IMR-90 (cell line): ENCODE results near the gene CYSLTR2. TPM values are rescaled to one million over a fixed set of nuclear protein-coding genes. Genes with fewer than 3 reads are reported as not detected.

Experiments used
- ATAC-seq: fragments of 200-7000 bp; cut with Tn5 transposase; 2 replicates; pipeline ENCODE4 v1.9.1; 2020; ENCODE audit warnings: low read depth, mild to moderate bottlenecking, moderate library complexity
- BruUV-seq: library from RNA; stranded (reverse); fragments of 400-500 nt; replicated peaks from 2 replicates; lab custom pipeline; 2021; lab: Mats Ljungman, UMichigan
- CTCF ChIA-PET: fragments of 300-600 bp; formaldehyde crosslinking; extraction: SDS; loops from one replicate; lab custom pipeline; 2021; ENCODE audit warnings: antibody characterized with exemption; lab: Yijun Ruan, JAX
- POLR2A ChIA-PET: fragments of 300-600 bp; sonication (Branson Sonifier 250); formaldehyde crosslinking; loops from one replicate; lab custom pipeline; 2022; ENCODE audit warnings: antibody characterized with exemption; ENCODE audit not compliant: unreplicated experiment; lab: Charles Lee
- DNase-seq: peaks from one replicate; pipeline ENCODE4 v3.0.0; 2013
- H2AFZ ChIP-seq: replicated peaks from 2 replicates; pipeline ENCODE3; 2013; ENCODE audit warnings: low read length, mild to moderate bottlenecking; ENCODE audit not compliant: poor library complexity
- H2AK5ac ChIP-seq: 2 replicates; pipeline ENCODE4 v1.6.1; 2013; ENCODE audit warnings: low read depth, low read length, inconsistent platforms
- H2AK9ac ChIP-seq: replicated peaks from 2 replicates; pipeline ENCODE3; 2013; ENCODE audit warnings: mild to moderate bottlenecking, low read depth, low read length, moderate library complexity; ENCODE audit not compliant: poor library complexity
- H2BK120ac ChIP-seq: 2 replicates; pipeline ENCODE4 v1.6.1; 2013; ENCODE audit warnings: low read depth, low read length, inconsistent platforms
- H2BK15ac ChIP-seq: 3 replicates; pipeline ENCODE4 v1.6.1; 2013; ENCODE audit warnings: low read depth, low read length, inconsistent platforms
- H2BK20ac ChIP-seq: 2 replicates; pipeline ENCODE4 v1.6.1; 2013; ENCODE audit warnings: low read depth, mild to moderate bottlenecking, inconsistent platforms, low read length, moderate library complexity
- H2BK5ac ChIP-seq: 2 replicates; pipeline ENCODE4 v1.6.1; 2013; ENCODE audit warnings: mild to moderate bottlenecking, low read depth, low read length, inconsistent platforms; ENCODE audit not compliant: poor library complexity, severe bottlenecking
- H3K14ac ChIP-seq: replicated peaks from 2 replicates; pipeline ENCODE4 v1.6.1; 2013; ENCODE audit warnings: low read depth, low read length, inconsistent platforms
- H3K18ac ChIP-seq: 2 replicates; pipeline ENCODE4 v1.6.1; 2013; ENCODE audit warnings: low read depth, low read length, control low read depth
- H3K23ac ChIP-seq: 2 replicates; pipeline ENCODE4 v1.6.1; 2013; ENCODE audit warnings: low read depth, low read length, inconsistent platforms
- H3K27ac ChIP-seq: 2 replicates; pipeline ENCODE4 v1.5.1; 2013; ENCODE audit warnings: mild to moderate bottlenecking, control low read depth, low read length; ENCODE audit not compliant: insufficient read depth
- H3K27me3 ChIP-seq: 2 replicates; pipeline ENCODE4 v1.6.1; 2013; ENCODE audit warnings: low read length; ENCODE audit not compliant: control insufficient read depth, insufficient read depth
- H3K36me3 ChIP-seq: 2 replicates; pipeline ENCODE4 v1.6.1; 2013; ENCODE audit warnings: low read length, mixed read lengths; ENCODE audit not compliant: control insufficient read depth, insufficient read depth
- H3K4ac ChIP-seq: 2 replicates; pipeline ENCODE4 v1.6.1; 2013; ENCODE audit warnings: low read depth, low read length, inconsistent platforms
- H3K4me1 ChIP-seq: 2 replicates; pipeline ENCODE4 v1.6.1; 2013; ENCODE audit warnings: low read length, mixed read lengths; ENCODE audit not compliant: control insufficient read depth, insufficient read depth
- H3K4me2 ChIP-seq: 2 replicates; pipeline ENCODE4 v1.6.1; 2013; ENCODE audit warnings: low read depth, mild to moderate bottlenecking, control low read depth, low read length, moderate library complexity
- H3K4me3 ChIP-seq: 2 replicates; pipeline ENCODE4 v1.5.1; 2013; ENCODE audit warnings: low read depth, mild to moderate bottlenecking, control low read depth, low read length, moderate library complexity; ENCODE audit not compliant: insufficient read depth
- H3K56ac ChIP-seq: 2 replicates; pipeline ENCODE4 v1.6.1; 2013; ENCODE audit warnings: low read length, inconsistent platforms; ENCODE audit not compliant: insufficient read depth; ENCODE audit errors: extremely low read depth
- H3K79me1 ChIP-seq, 2 experiments: 2 replicates each; pipeline ENCODE4 v1.6.1; 2013; ENCODE audit warnings: low read length in 2 of 2, inconsistent platforms in 1 of 2, low read depth in 1 of 2
- H3K9ac ChIP-seq: 2 replicates; pipeline ENCODE4 v1.6.1; 2013; ENCODE audit warnings: low read depth, low read length, control low read depth
- H3K9me1 ChIP-seq: 2 replicates; pipeline ENCODE4 v1.6.1; 2013; ENCODE audit warnings: low read length, inconsistent platforms; ENCODE audit not compliant: insufficient read depth
- H3K9me3 ChIP-seq: 2 replicates; pipeline ENCODE4 v1.6.1; 2013; ENCODE audit warnings: low read length; ENCODE audit not compliant: control insufficient read depth, insufficient read depth
- H4K20me1 ChIP-seq: 2 replicates; pipeline ENCODE4 v1.6.1; 2013; ENCODE audit warnings: low read length, inconsistent platforms; ENCODE audit not compliant: insufficient read depth
- H4K5ac ChIP-seq: 2 replicates; pipeline ENCODE4 v1.6.1; 2013; ENCODE audit warnings: mild to moderate bottlenecking, low read depth, low read length, control low read depth
- H4K8ac ChIP-seq, 2 experiments: 2 replicates each; pipeline ENCODE4 v1.6.1; 2013; ENCODE audit warnings: low read depth in 2 of 2, low read length in 2 of 2, control low read depth in 1 of 2, inconsistent platforms in 1 of 2
- H4K91ac ChIP-seq: 2 replicates; pipeline ENCODE4 v1.6.1; 2013; ENCODE audit warnings: low read depth, low read length, inconsistent platforms; ENCODE audit not compliant: insufficient read depth
- BHLHE40 ChIP-seq: fragments of 150-350 bp; IDR thresholded peaks from 2 replicates; pipeline ENCODE4 v1.6.1; 2016; ENCODE audit warnings: mild to moderate bottlenecking, low read depth, low read length
- CEBPB ChIP-seq: IDR thresholded peaks from 2 replicates; pipeline ENCODE4 v1.6.1; 2012; ENCODE audit warnings: low read depth, low read length, improper control_type of control experiment
- CHD1 ChIP-seq: IDR thresholded peaks from 2 replicates; pipeline ENCODE4 v1.6.1; 2012; ENCODE audit warnings: low read depth, low read length, improper control_type of control experiment
- ELK1 ChIP-seq: fragments of 150-350 bp; IDR thresholded peaks from 2 replicates; pipeline ENCODE4 v1.6.1; 2016; ENCODE audit warnings: low read depth, mild to moderate bottlenecking, low read length, moderate library complexity, borderline replicate concordance
- FOS ChIP-seq: fragments of 150-350 bp; IDR thresholded peaks from 2 replicates; pipeline ENCODE4 v1.6.1; 2016; ENCODE audit warnings: low read depth, low read length
- MAFK ChIP-seq: IDR thresholded peaks from 2 replicates; pipeline ENCODE4 v1.6.1; 2012; ENCODE audit warnings: low read depth, low read length, improper control_type of control experiment
- MAZ ChIP-seq: IDR thresholded peaks from 2 replicates; pipeline ENCODE4 v1.6.1; 2012; ENCODE audit warnings: low read depth, mild to moderate bottlenecking, low read length, improper control_type of control experiment, moderate library complexity, borderline replicate concordance
- RAD21 ChIP-seq: IDR thresholded peaks from 2 replicates; pipeline ENCODE4 v1.6.1; 2012; ENCODE audit warnings: low read length, improper control_type of control experiment
- SMC3 ChIP-seq: fragments of 150-350 bp; IDR thresholded peaks from 2 replicates; pipeline ENCODE4 v1.6.1; 2016; ENCODE audit warnings: low read depth, mild to moderate bottlenecking, antibody characterized with exemption, low read length, moderate library complexity
- USF2 ChIP-seq: fragments of 150-350 bp; IDR thresholded peaks from 2 replicates; pipeline ENCODE4 v1.6.1; 2017; ENCODE audit warnings: mild to moderate bottlenecking, antibody characterized with exemption, low read length, low read depth
- WGBS, 2 experiments: methylation state at CpG; one replicate each; pipeline versions ENCODE4 v1.1.5 to v1.1.7; 2013; ENCODE audit warnings: missing lambda C conversion rate in 2 of 2; ENCODE audit not compliant: insufficient read length in 1 of 2; ENCODE audit errors: extremely low coverage in 2 of 2; 5-methylcytosine and 5-hydroxymethylcytosine counted together
- dilution Hi-C: fragments of 300-500 bp; cut with HindIII; formaldehyde crosslinking; loops from one replicate; pipeline ENCODE4 v1.14.3; 2018; ENCODE audit warnings: low sequenced_read_pairs; ENCODE audit not compliant: unreplicated experiment
- in situ Hi-C: fragments of 300-500 bp; cut with MboI; formaldehyde crosslinking; loops from 3 replicates; pipeline ENCODE4 v1.14.3; 2019; ENCODE audit warnings: low sequenced_read_pairs, inconsistent platforms, mixed read lengths
- intact Hi-C: fragments of 100-400 bp; cut with micrococcal nuclease; formaldehyde crosslinking; loops from 2 replicates; pipeline ENCODE4 v1.10.0; 2022
- polyA plus RNA-seq, 3 experiments: library from polyadenylated mRNA; depleted of rRNA; stranded (reverse); fragments of >200 nt; gene quantifications; 2 replicates each; pipeline ENCODE4 v1.2.3, GENCODE V29; 2012; ENCODE audit warnings: low replicate concordance in 1 of 3
- total RNA-seq: library from RNA; depleted of rRNA; stranded (reverse); fragments of >200 nt; gene quantifications from 2 replicates; pipeline ENCODE4 v1.2.3, GENCODE V29; 2012

CYSLTR2 gene
- total and polyA plus RNA-seq, 2 of the 4 experiments (the other 2 are of a cell fraction), result not detected

- ChIA-PET POLR2A (no interaction called here), CTCF (interaction anchor here (0.9 kb wide), 1 partner anchor 9 kb away, joined by 3 read pairs; no protein-coding TSS in a partner anchor)
- no peak for ATAC-seq
- intact Hi-C loops (no loop called here), in situ Hi-C loops (no loop called here), dilution Hi-C loops (no loop called here)
- Histone ChIP-seq H3K14ac (no peak overlapping the region), H2BK120ac (no peak overlapping the region), H3K79me1 (no peaks in the 10 kb centered on the region), H3K9me3 (no peaks in the 10 kb centered on the region), H3K56ac (no peak overlapping the region), H4K8ac (no peak overlapping the region), H3K36me3 (no peaks in the 10 kb centered on the region), H3K23ac (no peak overlapping the region), H3K9ac (no peak overlapping the region), H2BK15ac (no peak overlapping the region), H3K4me1 (peaks cover 5% of the 10 kb centered on the region; the same call in 1 of the 2 replicates), H3K4me3 (no peak overlapping the region), H3K4me2 (no peak overlapping the region), H3K18ac (no peak overlapping the region), H2BK5ac (no peak overlapping the region), H2AK9ac (no peak overlapping the region), H3K4ac (no peak overlapping the region), H2BK20ac (no peak overlapping the region), H3K27me3 (peaks cover 2% of the 10 kb centered on the region; the same call in 1 of the 2 replicates), H2AFZ (no peak overlapping the region), H4K20me1 (no peaks in the 10 kb centered on the region), H3K27ac (no peak overlapping the region), H4K91ac (no peak overlapping the region), H3K9me1 (peaks cover 2% of the 10 kb centered on the region; the same call in 1 of the 2 replicates), H2AK5ac (no peak overlapping the region), H4K5ac (no peak overlapping the region)
- BruUV-seq, result no TSS peak
- DNase-seq, result no peak
- no peak for TF ChIP-seq FOS
- no peak for TF ChIP-seq MAFK
- TF ChIP-seq CHD1, result no peak
- no peak for TF ChIP-seq USF2
- TF ChIP-seq RAD21, result no peak
- no peak for TF ChIP-seq MAZ
- TF ChIP-seq SMC3, result no peak
- TF ChIP-seq BHLHE40, result no peak
- TF ChIP-seq ELK1, result no peak
- TF ChIP-seq CEBPB, result no peak
- no CpG with 5 or more reads among the region's 1 CpG for WGBS, 2 experiments
Observed at GRCh38 chr13:48737689-48738088, 84.0 kb downstream of the CYSLTR2 start.
